Erythroblast (primary cell): Measurements from ENCODE around the gene MC2R.

Experiments
- GATA1 ChIP-seq: IDR thresholded peaks from 2 replicates; pipeline ENCODE4 v1.6.1; 2011; ENCODE audit warnings: low read depth, mild to moderate bottlenecking, control low read depth, low read length, moderate library complexity
- POLR2A ChIP-seq: IDR thresholded peaks from 2 replicates; pipeline ENCODE4 v1.6.1; 2011; ENCODE audit warnings: mild to moderate bottlenecking, low read length

DNA sequence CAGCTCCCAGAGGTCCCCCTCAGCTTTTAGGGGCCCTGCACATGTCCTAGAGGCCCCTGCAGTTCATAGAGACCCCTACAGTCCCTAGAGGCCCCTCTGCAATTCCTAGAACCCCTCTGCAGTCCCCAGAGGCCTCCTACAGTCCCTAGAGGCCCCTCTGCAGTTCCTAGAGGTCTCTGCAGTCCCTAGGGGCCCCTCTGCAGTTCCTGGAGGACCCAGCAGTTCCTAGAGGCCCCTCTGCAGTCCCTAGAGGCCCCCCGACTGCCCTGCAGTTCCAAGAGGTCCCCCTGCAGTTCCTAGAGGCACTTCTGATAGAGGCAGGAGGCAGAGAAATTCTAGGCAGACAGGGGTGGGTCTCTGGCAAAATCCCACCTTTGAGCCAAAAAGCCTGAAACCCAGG is 35.4 kb downstream of the MC2R start:
- TF ChIP-seq POLR2A = no peak
- no peak for TF ChIP-seq GATA1
